Naive B cell (primary cell): ENCODE data around the gene SMIM20. TPM values are rescaled to one million over a fixed set of nuclear protein-coding genes. Genes with fewer than 3 reads are reported as not detected.

Source experiments
- ATAC-seq, 2 donors: fragments of 150-1000 bp; cut with Tn5 transposase; 2 replicates each; pipeline ENCODE4 v1.10.0; 2021; ENCODE audit warnings: low read depth in 2 of 2, mild to moderate bottlenecking in 2 of 2, moderate library complexity in 2 of 2
- DNase-seq: peaks from one replicate; pipeline ENCODE4 v3.0.0; 2022
- H3K27ac Mint-ChIP-seq, 6 donors: one replicate each; pipeline ENCODE4 v1.8.0; 2020 to 2022; ENCODE audit warnings: mild to moderate bottlenecking in 6 of 6, mixed read lengths in 6 of 6, moderate library complexity in 5 of 6, inconsistent platforms in 2 of 6
- H3K27me3 Mint-ChIP-seq, 3 donors: one replicate each; pipeline ENCODE4 v1.8.0; 2021 to 2022; ENCODE audit warnings: mixed read lengths in 3 of 3, mild to moderate bottlenecking in 1 of 3
- H3K36me3 Mint-ChIP-seq, 2 donors: one replicate each; pipeline ENCODE4 v1.8.0; 2020 to 2022; ENCODE audit warnings: mixed read lengths in 2 of 2, inconsistent platforms in 1 of 2, mild to moderate bottlenecking in 1 of 2
- H3K4me1 Mint-ChIP-seq, 3 donors: one replicate each; pipeline ENCODE4 v1.8.0; 2020 to 2022; ENCODE audit warnings: mixed read lengths in 3 of 3, inconsistent platforms in 1 of 3, mild to moderate bottlenecking in 1 of 3, moderate library complexity in 1 of 3
- H3K4me3 Mint-ChIP-seq, 8 donors: one replicate each; pipeline ENCODE4 v1.8.0; 2020 to 2022; ENCODE audit warnings: mild to moderate bottlenecking in 8 of 8, mixed read lengths in 8 of 8, moderate library complexity in 8 of 8, inconsistent platforms in 2 of 8
- H3K9me3 Mint-ChIP-seq, 7 donors: one replicate each; pipeline ENCODE4 v1.8.0; 2020 to 2022; ENCODE audit warnings: mixed read lengths in 7 of 7, mild to moderate bottlenecking in 5 of 7, inconsistent platforms in 2 of 7, moderate library complexity in 1 of 7
- polyA plus RNA-seq, 6 donors: library from polyadenylated mRNA; unstranded; fragments of 300-500 nt; fragmentation: Illumina TruSeq; gene quantifications; one replicate each; pipeline ENCODE4 v1.2.3, GENCODE V29; 2021; ENCODE audit warnings: low read depth in 6 of 6

Gene SMIM20
- polyA plus RNA-seq, 6 donors from 2014 or later, result 57.8 to 83.2 (median 71.3) TPM

GRCh38 chr4:25978327-25978726 lies 64.3 kb downstream of the SMIM20 start:
- Mint-ChIP-seq H3K9me3 (peaks cover 0 to 6% (median 2%) of the 10 kb centered on the region in 7 donors), H3K4me3 (no peak overlapping the region), H3K36me3 (no peaks in the 10 kb centered on the region), H3K27me3 (peaks cover 0 to 5% (median 1%) of the 10 kb centered on the region in 3 donors), H3K27ac (no peak overlapping the region), H3K4me1 (peaks cover 3 to 22% (median 6%) of the 10 kb centered on the region in 3 donors)
- DNase-seq, result no peak
- no peak for ATAC-seq

Other genes starting within 250 kb of the SMIM20 start
- 100 to 1,000 TPM; 129 to 288 (median 195) TPM for gene SEL1L3, start 51.2 kb upstream of the SMIM20 start, polyA plus RNA-seq